GM19397 (cell line): ENCODE data around the gene VIT.
"Not testable (repeated sequence)": the region's sequence is repeated elsewhere in the genome, so short reads cannot be mapped to it uniquely, and the experiment has no call there.

Source experiments
- ATAC-seq: cut with Tn5 transposase; IDR thresholded peaks from one replicate; pipeline ENCODE4 v1.9.1; 2021; ENCODE audit warnings: mild to moderate bottlenecking, moderate library complexity; ENCODE audit not compliant: unreplicated experiment

VIT gene

DNA sequence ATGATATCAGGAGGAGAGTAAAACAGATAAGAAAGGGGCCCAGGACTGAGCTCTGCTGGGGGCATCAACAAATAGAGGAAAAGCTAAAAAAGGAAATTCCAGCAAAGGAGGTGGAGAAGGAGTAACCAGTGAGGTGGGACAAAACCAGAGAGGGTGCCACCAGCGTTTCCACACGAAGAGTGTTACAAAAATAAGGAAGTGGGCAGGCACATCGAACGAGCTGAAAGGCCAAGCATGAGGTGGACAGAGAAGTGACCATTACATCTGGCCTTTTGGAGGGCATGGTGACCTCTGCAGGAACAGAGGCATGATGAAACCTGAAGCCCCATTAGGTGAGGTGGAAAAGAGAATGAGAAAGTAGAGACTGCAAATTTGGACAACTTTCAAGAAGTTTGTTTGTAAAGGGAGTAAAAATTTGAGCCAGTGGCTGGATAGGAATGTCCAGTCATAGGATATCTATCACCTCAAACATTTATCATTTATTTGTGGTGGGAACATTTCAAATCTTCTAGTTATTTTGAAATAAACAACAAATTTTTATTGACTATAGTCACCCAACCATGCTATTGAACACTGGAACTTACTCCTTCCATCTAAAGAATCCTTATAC is 18.4 kb upstream of the VIT start:
- ATAC-seq = no peak

DNA sequence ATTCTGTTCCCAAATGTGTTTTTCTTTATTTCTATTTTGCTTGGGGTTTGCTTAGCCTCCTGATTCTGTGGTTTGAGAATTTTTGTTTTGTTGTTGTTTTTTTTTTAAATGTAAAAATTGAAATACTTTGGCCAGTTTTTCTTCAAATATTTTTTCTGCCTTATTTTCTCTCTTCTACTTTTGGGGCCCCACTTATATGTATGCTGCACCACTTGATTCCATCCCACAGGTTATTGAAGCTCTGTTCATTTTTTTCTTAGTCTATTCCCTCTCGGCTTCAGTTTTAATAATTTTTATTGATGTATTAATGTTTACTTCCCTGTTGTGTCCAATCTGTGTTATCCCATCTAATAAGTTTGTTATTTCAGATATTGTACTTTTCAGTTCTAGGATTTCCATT is 17.7 kb upstream of the VIT start:
- ATAC-seq = no peak

DNA sequence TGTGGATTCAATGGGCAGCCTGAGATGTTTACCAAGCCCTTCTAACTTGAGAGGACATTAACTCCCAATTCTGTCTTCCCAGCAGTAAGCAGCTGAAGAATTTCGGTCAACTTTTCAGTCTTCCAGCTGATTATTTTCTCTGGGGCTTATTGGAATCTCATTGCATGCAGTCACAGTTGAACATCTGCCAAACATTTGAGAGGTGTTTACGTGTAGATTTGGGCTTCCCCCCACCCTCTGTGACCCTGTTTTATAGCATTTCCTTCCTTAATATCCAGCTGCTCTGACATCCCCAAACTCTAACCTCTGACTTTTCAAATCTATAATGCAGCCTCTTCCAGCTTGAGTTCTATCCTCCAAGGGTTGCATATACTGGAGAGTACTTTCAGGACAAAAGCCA is 16.5 kb upstream of the VIT start:
- no peak for ATAC-seq

DNA sequence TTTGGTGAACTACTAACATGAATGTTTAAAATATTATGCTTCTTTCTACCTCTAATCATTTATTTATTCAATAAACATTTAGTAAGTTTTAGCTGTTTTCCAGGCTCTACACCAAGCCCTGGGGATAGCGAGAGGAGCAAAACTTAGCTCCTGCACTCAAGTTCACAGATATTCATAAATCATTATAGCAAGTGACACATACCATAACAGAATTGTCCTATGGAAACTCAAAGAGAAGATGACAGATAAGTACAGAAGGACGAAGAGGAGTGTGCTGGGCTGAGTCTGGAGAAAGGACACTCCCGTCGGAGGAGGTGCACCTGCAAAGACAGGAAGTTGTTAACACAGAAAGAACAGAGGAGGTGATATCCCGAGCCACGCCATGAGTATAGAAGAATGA is 13.9 kb upstream of the VIT start:
- ATAC-seq = no peak

DNA sequence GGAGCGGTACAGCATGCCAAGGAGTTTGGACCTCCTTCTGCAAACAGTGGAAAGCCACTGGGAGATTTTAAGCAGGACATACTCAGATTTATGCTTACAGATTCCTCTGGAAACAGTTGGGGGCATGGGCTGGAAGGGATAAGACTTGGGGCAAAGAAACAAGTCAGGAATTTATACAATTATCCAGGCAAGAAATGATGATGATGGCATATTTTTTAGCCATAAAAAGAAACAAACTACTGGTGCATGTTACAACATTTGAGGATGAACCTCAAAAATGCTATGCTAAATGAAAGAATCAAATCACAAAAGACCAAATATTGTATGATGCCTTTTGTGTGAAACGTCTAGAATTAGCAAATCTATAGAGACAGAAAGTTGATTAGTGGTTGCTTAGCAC is 13.5 kb upstream of the VIT start:
- no peak for ATAC-seq

DNA sequence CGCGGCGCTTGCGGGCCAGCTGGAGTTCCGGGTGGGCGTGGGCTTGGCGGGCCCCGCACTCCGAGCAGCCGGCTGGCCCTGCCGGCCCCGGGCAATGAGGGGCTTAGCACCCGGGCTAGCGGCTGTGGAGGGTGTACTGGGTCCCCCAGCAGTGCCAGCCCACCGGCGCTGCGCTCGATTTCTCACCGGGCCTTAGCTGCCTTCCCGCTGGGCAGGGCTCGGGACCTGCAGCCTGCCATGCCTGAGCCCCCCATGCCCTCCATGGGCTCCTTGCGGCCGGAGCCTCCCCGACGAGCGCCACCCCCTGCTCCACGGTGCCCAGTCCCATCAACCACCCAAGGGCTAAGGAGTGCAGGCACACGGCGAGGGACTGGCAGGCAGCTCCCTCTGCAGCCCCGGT is 8.2 kb upstream of the VIT start:
- ATAC-seq = not testable (repeated sequence)

DNA sequence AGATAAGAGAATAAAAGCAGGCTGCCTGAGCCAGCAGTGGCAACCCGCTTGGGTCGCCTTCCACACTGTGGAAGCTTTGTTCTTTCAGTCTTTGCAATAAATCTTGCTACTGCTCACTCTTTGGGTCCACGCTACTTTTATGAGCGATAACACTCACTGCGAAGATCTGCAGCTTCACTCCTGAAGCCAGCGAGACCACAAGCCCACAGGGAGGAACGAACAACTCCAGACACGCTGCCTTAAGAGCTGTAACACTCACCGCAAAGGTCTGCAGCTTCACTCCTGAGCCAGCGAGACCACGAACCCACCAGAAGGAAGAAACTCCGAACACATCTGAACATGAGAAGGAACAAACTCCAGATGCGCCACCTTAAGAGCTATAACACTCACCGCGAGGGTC is 7.5 kb upstream of the VIT start:
- ATAC-seq = not testable (repeated sequence)

DNA sequence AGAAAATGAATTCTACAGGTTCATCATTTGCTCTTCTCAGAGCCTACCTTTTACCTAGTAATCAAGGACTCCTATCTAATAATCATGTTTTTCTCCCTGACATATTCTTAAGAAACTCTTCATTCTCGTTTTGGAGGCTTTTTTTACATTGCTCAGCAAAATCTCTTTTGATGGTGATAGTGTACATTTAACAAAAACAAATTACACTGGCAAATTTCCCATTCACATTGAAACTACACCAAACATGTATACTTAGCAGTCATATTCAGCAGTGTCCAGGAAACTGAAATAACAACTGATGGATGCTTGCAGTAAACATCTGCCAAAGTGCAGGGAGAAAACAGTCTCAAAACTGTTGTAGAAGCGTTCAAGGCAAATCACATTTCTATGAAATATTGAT is 4.4 kb upstream of the VIT start:
- ATAC-seq = no peak

DNA sequence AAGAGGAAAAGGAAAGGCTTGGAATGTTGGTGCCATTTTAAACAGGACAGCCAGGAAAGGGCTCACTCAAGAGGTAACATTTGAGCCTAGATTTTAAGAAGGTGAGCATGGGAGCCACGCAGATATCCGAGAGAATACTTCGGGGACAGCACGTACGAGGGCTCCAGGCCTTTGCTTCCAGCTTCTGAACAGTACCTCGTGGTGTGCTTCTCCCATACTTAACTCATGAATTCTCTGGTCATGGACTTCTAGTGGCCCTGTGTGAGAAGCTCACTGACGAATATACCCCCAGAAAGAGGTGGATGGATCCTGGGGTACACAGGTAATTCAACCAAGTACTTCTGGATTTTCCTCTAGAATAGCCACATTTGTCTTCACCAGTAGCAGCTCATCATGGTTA is 2.7 kb upstream of the VIT start:
- no peak for ATAC-seq

DNA sequence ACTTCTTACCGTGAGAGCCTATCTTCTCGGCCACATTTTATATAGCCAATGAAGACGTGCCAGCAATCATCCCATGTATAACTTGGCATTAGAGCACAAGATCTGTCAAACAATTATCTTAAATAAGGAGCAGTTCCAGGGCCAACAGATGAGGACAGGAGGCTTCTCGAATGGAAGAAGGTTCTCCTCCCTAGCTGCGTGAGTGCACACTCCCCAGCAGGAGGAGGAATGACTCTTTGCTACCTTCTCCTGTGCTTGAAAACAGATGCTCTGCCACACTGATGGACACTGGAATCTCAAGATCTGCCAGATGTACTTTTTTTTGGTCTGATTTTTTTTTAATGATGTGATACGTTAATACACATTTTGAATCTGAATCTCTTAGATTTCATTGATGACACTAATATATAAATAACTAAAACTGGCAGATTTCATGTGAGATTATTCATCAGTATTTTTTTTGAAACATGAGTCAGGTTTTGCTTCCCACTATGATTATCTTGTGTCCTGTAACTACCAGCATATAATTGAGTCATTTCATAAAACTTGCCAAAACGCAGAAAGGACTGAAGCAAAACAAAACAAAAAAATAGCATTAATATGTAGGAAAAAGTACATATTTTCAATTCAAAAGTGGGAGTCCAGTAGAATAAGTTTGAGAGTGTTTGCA is 626 bp upstream of the VIT start:
- ATAC-seq = no peak

DNA sequence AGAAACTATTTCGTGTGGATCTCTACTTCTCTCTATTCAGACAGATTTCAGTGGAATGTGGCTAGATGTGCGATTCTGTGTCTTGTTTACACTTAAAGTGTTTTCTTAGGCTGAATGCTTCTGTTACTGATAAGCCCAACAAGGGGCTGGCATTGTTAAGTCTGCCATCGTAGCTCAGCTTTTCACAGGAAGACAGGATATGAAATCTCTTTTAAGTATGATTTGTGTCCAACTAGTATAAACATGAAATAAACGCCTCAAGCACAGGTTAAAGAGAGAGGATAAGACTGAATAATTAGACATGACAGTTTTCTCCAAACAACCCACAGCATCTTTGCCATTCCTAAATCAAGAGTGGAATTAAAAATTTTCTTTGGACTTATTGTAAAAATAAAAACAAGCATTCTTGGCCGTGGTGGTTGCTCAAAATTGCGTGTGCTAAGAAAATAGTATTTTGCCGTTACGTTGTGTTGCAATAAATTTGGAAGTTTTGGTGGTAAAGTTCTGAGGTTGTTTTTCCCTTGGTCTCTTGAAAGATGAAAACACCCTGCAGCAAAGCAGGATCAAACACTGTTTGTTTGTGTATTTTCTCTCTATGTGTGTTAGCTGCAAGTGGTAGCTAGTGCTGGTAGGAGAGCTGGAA is 1.0 kb downstream of the VIT start:
- ATAC-seq = no peak

DNA sequence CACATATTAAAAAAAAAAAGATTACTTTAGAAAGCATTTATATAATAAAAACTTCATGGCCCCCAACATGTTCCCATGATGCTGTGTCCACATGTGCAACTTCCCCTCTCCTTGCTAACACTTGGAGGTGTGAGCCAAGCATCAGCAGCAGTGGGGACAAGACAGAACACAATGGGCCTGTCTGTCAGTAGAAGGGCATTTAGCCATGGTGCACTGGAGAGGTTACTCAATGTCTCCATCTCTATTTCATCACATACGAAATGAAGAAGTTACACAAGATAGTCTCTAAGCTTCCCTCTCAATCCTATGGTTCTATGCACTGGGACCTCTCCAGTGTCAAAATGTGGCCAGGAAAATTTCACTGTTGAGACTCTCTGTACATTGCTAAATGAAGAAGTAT is 2.5 kb downstream of the VIT start:
- no peak for ATAC-seq

DNA sequence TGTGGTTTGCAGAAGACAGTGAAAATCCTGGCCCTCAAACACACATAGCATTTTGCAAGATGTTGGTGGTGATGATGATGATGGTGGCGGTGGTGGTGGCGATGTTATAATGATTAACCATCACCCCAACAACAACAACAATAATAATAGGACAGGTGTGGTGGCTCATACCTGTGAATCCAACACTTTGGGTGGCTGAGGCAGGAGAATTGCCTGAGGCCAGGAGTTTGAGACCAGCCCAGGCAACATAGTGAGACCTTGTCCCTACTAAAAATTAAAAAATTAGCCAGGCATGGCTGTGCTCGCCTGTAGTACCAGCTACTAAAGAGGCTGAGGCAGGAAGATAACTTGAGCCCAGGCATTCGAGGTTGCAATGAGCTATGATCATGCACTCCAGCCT is 3.8 kb downstream of the VIT start:
- no peak for ATAC-seq

DNA sequence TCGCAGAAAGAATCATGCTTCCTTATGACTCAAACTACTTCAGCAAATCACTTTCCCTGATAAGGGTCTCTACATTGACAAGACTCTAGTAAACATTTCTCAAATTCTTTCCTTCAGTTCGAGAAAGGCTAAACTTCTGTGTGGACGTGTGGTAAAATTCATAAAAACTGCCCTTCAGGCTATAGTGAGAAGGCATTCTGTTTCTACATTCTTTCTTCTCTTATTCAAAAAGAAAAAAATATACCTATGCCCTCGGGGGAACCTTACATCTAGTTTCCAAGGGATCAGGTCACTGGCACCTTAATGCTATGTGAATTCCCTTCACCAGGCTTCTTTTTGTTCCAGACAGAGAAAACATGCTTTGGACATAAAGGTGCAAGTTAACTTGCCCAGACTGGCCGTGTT is 4.9 kb downstream of the VIT start:
- ATAC-seq = no peak

DNA sequence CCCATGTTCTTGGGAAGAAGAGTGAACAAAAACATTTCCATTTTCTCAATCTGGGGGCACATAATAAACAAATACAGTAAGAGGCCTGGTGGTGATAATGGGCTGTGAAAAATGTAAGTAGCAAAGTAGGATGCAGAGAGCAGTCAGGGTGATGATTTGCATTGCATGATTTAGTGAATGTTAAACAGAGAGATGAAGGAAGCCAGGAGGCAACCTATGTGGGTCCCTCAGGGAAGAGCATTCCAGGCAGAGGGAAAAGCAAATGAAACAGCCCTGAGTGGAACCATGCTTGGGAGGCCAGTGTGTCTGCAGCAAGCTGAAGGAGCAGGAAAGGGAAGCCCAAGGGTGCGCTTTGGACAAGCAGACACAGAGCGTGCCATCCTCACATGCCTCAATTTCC is 5.4 kb downstream of the VIT start:
- ATAC-seq = no peak

DNA sequence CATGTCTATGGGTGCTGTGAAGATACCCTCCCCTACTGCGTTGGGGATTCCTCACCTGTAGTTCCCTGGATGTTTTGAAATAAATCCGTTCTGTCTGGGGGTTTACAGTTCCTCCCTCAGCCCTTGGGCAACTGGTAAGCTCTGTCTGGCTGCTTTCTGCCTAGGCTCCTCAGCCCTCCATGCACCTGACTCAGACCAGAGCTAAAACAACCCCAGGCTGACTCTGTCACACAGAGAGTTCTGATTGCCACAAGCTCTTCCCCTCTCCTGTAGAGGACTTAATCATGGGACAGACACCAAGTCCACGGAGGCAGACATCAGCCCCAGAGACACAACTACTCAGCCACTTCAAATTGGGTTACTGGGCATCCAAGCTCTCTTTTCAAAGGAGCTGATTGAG is 6.3 kb downstream of the VIT start:
- no peak for ATAC-seq

DNA sequence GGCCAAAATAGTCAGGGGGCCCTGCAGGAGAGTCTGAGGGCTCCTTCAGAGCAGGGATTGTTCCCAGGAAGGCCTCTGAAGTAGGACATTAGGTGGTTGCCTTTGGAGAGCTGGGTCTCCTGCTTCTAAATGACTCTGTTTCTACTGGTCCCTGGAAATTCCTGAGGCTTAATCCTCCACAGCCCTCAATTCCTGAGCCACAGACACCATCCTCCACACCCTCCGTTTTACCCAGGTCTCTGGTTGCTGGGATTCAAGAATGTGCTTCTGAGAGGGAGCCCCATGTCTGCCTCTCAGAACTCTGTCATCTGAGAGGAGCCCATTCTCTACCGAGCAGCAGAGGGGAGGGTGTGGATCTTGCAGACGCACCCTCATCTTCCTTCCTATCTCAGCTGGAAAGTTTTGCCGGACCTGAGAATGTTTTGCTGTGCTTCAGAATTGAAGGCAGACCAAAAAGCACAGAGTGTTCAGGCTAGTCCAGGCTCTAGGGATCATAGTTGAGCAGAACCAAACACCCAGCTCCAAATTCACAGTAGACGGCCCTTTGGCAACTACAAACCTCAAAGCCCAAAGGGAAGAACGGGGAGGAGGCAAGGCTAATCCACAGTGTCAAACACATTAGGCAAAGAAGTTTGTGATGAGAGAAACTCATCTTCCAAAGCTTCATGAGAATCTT is 8.1 kb downstream of the VIT start:
- no peak for ATAC-seq

DNA sequence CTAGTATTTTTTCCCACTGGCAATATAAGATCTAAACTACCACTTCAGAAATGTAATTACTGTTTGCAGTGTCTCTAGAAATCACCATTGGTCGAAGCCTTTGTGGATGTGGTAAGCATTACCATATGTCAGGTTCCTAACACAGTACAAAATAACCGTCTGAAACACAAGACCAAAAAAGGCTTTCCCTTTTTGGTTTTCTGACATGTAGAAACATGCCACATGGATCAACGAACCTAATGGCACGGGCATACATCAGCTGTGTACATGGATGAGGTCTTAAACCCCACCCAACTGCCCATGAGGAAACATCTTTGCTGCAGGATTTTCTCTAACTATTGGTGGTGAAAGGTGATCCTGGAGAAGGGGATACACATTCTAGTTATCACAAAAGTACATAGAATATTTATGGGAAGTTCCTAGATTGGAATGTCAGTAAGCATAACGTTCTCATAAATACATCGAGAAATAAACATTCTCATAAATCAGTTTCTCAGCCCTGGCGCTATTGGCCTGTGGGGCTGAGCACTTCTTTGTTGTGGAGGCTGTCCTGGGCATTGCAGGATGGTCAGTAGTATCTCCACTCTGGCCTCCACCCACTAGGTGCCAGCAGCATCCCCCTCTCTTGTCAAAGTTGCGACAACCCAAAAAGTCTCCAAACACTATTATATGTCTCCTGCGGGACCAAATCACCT is 9.0 kb downstream of the VIT start:
- no peak for ATAC-seq

DNA sequence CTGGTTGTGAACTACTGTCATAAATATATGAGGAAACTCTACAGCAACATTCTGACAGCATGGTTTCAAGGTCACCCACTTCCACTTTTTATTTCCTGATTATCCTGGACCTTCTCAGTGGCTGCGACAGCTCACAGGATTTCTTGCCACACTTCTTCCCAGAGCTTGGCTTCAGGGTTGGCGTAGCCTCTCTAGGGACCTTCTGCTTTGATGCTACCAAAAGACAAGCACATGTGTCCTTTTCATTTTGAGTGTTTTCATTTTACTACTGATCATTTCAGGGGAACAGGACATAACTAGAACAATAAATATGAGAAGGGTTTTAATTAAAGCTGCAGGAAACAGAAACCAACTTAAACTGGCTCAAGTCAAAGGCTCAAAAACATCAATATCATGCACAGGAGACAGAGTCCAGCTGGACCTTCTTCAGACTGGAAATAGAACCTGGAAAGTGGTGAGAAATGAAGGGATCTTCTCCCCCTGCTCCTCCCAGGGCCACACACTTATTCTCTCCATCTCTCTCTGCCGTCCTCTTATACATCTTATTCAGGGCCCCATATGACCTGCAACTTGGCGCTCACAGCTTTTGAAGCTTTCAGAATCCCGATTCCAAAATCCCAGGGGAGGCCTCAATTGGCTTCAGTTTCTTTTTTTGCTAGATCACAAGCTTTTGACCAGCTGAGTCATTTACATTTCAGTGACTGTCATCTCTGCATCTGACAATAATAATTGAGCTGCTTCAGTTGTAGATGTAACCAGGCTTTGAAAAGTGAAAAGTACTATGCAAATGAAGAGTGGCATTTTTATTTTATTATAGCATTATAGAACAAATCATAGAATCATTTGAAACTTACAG is 9.7 kb downstream of the VIT start:
- ATAC-seq = no peak

DNA sequence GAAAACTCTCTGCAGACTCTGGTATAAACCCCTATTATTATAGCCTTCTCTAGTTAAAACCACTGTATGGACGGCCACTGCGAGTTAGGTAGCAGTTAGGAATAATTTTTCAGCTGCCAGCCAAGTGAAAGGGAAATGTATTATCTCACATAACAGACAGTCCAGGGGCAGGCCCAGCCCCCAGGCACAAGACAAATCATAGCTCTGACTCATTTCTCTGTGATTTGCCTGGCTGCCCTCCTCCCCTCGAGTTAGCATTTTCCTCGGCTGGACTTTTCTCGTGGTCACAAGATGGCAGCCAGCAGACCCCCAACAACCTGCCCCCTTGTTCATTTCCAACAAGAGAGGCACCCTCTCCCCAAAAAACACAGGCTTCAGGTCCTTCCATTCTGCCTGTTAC is 10.5 kb downstream of the VIT start:
- ATAC-seq = no peak
